ENCODE results near the gene SORBS1. TPM values are rescaled to one million over a fixed set of nuclear protein-coding genes. Genes with fewer than 3 reads are reported as not detected.
A peak's percentile ranks its signal among the peaks of the same experiment; 100 is the strongest.

SORBS1 gene
- total and polyA plus RNA-seq, 2 of the 13 experiments (the other 11 are each of a cell fraction or from before 2014, with no cell fraction given) = 16.8 to 39.8 TPM

DNA sequence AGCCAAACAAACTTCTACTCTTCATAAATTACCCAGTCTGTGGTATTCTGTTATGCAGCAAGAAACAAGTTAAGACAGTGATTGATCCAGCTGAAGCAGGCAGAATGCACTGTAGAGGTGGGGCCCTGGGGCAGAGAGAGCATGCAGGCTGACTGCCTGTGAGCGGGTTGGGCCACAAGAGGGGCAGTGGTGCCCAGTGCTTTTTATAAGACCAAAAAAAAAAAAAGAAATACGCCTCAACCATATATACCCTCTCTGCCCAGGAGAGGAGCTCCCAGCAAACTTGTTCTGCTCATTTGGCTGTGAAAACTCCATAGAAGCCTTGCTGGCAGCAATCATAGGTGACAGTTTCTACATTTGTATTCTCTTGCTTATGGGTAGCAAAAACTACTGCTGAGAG lies 104.7 kb downstream of the SORBS1 start:
- TF ChIP-seq ZNF572 (CRISPR knock-in tag; IDR thresholded peaks at IDR 0.05) (0 out of 2 replicates have a peak, but pooled peaks have one; percentile 22), FIP1L1 (IDR thresholded peaks at IDR 0.05; ENCODE audit: borderline replicate concordance, insufficient read depth, low read depth, low read length) (no peak)
- TF ChIP-seq, protein P1, sequence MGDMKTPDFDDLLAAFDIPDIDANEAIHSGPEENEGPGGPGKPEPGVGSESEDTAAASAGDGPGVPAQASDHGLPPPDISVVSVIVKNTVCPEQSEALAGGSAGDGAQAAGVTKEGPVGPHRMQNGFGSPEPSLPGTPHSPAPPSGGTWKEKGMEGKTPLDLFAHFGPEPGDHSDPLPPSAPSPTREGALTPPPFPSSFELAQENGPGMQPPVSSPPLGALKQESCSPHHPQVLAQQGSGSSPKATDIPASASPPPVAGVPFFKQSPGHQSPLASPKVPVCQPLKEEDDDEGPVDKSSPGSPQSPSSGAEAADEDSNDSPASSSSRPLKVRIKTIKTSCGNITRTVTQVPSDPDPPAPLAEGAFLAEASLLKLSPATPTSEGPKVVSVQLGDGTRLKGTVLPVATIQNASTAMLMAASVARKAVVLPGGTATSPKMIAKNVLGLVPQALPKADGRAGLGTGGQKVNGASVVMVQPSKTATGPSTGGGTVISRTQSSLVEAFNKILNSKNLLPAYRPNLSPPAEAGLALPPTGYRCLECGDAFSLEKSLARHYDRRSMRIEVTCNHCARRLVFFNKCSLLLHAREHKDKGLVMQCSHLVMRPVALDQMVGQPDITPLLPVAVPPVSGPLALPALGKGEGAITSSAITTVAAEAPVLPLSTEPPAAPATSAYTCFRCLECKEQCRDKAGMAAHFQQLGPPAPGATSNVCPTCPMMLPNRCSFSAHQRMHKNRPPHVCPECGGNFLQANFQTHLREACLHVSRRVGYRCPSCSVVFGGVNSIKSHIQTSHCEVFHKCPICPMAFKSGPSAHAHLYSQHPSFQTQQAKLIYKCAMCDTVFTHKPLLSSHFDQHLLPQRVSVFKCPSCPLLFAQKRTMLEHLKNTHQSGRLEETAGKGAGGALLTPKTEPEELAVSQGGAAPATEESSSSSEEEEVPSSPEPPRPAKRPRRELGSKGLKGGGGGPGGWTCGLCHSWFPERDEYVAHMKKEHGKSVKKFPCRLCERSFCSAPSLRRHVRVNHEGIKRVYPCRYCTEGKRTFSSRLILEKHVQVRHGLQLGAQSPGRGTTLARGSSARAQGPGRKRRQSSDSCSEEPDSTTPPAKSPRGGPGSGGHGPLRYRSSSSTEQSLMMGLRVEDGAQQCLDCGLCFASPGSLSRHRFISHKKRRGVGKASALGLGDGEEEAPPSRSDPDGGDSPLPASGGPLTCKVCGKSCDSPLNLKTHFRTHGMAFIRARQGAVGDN (CRISPR knock-in tag; IDR thresholded peaks at IDR 0.05) = peak; percentile 30
- TF ChIP-seq, protein P2, sequence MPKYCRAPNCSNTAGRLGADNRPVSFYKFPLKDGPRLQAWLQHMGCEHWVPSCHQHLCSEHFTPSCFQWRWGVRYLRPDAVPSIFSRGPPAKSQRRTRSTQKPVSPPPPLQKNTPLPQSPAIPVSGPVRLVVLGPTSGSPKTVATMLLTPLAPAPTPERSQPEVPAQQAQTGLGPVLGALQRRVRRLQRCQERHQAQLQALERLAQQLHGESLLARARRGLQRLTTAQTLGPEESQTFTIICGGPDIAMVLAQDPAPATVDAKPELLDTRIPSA (CRISPR knock-in tag; IDR thresholded peaks at IDR 0.05; ENCODE audit: borderline replicate concordance) = no peak
- TF ChIP-seq, protein P3, sequence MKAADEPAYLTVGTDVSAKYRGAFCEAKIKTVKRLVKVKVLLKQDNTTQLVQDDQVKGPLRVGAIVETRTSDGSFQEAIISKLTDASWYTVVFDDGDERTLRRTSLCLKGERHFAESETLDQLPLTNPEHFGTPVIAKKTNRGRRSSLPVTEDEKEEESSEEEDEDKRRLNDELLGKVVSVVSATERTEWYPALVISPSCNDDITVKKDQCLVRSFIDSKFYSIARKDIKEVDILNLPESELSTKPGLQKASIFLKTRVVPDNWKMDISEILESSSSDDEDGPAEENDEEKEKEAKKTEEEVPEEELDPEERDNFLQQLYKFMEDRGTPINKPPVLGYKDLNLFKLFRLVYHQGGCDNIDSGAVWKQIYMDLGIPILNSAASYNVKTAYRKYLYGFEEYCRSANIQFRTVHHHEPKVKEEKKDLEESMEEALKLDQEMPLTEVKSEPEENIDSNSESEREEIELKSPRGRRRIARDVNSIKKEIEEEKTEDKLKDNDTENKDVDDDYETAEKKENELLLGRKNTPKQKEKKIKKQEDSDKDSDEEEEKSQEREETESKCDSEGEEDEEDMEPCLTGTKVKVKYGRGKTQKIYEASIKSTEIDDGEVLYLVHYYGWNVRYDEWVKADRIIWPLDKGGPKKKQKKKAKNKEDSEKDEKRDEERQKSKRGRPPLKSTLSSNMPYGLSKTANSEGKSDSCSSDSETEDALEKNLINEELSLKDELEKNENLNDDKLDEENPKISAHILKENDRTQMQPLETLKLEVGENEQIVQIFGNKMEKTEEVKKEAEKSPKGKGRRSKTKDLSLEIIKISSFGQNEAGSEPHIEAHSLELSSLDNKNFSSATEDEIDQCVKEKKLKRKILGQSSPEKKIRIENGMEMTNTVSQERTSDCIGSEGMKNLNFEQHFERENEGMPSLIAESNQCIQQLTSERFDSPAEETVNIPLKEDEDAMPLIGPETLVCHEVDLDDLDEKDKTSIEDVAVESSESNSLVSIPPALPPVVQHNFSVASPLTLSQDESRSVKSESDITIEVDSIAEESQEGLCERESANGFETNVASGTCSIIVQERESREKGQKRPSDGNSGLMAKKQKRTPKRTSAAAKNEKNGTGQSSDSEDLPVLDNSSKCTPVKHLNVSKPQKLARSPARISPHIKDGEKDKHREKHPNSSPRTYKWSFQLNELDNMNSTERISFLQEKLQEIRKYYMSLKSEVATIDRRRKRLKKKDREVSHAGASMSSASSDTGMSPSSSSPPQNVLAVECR (CRISPR knock-in tag; IDR thresholded peaks at IDR 0.05; ENCODE audit: borderline replicate concordance) = no peak
- no peaks in the 10 kb centered on the region for H3K27me3 ChIP-seq (ENCODE audit: control insufficient read depth in 1 of 2, insufficient read depth in 2 of 2, low read length in 2 of 2)
- no peak for FAIRE-seq
- no peaks in the 10 kb centered on the region for H3K9me3 ChIP-seq (ENCODE audit: low read length)
- H3K79me2 ChIP-seq (ENCODE audit: insufficient read depth, low read length) = peaks cover 23% of the 10 kb centered on the region
- POLR2A ChIA-PET = interaction anchor here (1.6 kb wide), 1 partner anchor 20 kb away, joined by 6 read pairs; no protein-coding TSS in a partner anchor
- ATAC-seq = no peak
- peaks cover 96% of the 10 kb centered on the region for H3K4me1 ChIP-seq (ENCODE audit: insufficient read depth, low read length)
- in situ Hi-C loops (cut with HindIII; ENCODE audit: extremely low pct_ligation_motif_present, low pct_unique_long_range_greater_than_20kb) (no loop called here), intact Hi-C loops (cut with micrococcal nuclease; ENCODE audit: unreplicated experiment) (no loop called here)
- H3K27ac ChIP-seq (ENCODE audit: extremely low read length, insufficient read depth, low read length) = peak overlapping the region; percentile 95
- H3K4me3 ChIP-seq (replicated peaks in 1 of 3; ENCODE audit: insufficient read depth in 1 of 3, low read depth in 2 of 3, low read length in 3 of 3) = 0 out of 6 replicates have a peak overlapping the region, but pooled peaks of 1 of the 3 experiments have one; percentile 50
- DNase-seq (ENCODE audit: low spot score) = no peak
- 90% methylated on average over 2 of the region's 2 CpGs for WGBS (ENCODE audit: low lambda C conversion rate)
- BruUV-seq (replicated peaks) = no TSS peak
- H3K36me3 ChIP-seq (replicated peaks in 1 of 2; ENCODE audit: control insufficient read depth in 1 of 2, insufficient read depth in 2 of 2, low read length in 2 of 2) = peaks cover 0 to 4% of the 10 kb centered on the region in 2 experiments; a peak in 3 of 5 replicates
- H2AFZ ChIP-seq (ENCODE audit: low read length) = no peak overlapping the region
- H4K20me1 ChIP-seq (ENCODE audit: insufficient read depth, low read length) = no peaks in the 10 kb centered on the region
- CTCF ChIA-PET (ENCODE audit: low intra/inter-chr PET ratio, low total read pairs) = no interaction called here
- peak overlapping the region; percentile 67; the same call in 1 of the 2 replicates for H3K9ac ChIP-seq (ENCODE audit: insufficient read depth, low read depth, low read length)
- H3K4me2 ChIP-seq (ENCODE audit: low read depth, low read length) = no peak overlapping the region; the same call in 1 of the 2 replicates
